ENCODE data around the gene STX16. TPM values are rescaled to one million over a fixed set of nuclear protein-coding genes. Genes with fewer than 3 reads are reported as not detected.

Gene STX16
- total and polyA plus RNA-seq, 2 of the 13 experiments (the other 11 are each of a cell fraction or from before 2014, with no cell fraction given), result 28.0 to 72.7 TPM

- Histone ChIP-seq H2AFZ (ENCODE audit: low read length) (no peak overlapping the region), H4K20me1 (ENCODE audit: insufficient read depth, low read length) (no peaks in the 10 kb centered on the region), H3K4me3 (replicated peaks in 1 of 3; ENCODE audit: insufficient read depth in 1 of 3, low read depth in 2 of 3, low read length in 3 of 3) (no peak overlapping the region), H3K36me3 (replicated peaks in 1 of 2; ENCODE audit: control insufficient read depth in 1 of 2, insufficient read depth in 2 of 2, low read length in 2 of 2) (no peaks in the 10 kb centered on the region), H3K27me3 (ENCODE audit: control insufficient read depth in 1 of 2, insufficient read depth in 2 of 2, low read length in 2 of 2) (peaks cover 32 to 80% of the 10 kb centered on the region in 2 experiments), H3K27ac (ENCODE audit: extremely low read length, insufficient read depth, low read length) (no peak overlapping the region), H3K9me3 (ENCODE audit: low read length) (no peaks in the 10 kb centered on the region), H3K4me2 (ENCODE audit: low read depth, low read length) (no peak overlapping the region), H3K9ac (ENCODE audit: insufficient read depth, low read depth, low read length) (no peak overlapping the region), H3K79me2 (ENCODE audit: insufficient read depth, low read length) (no peaks in the 10 kb centered on the region), H3K4me1 (ENCODE audit: insufficient read depth, low read length) (no peaks in the 10 kb centered on the region)
- 24% methylated on average over 19 of the region's 19 CpGs for WGBS (ENCODE audit: low lambda C conversion rate)
- FAIRE-seq, result no peak
- CTCF ChIA-PET (ENCODE audit: low intra/inter-chr PET ratio, low total read pairs), result no interaction called here
- intact Hi-C loops (cut with micrococcal nuclease; ENCODE audit: unreplicated experiment), result no loop called here
- TF ChIP-seq NFE2 (CRISPR knock-in tag; IDR thresholded peaks at IDR 0.05) (no peak), DBP (CRISPR knock-in tag; IDR thresholded peaks at IDR 0.05; ENCODE audit: not compliant biosample characterization) (no peak)
- in situ Hi-C loops (cut with HindIII; ENCODE audit: extremely low pct_ligation_motif_present, low pct_unique_long_range_greater_than_20kb), result no loop called here
- POLR2A ChIA-PET, result no interaction called here
- no peak for ATAC-seq
- BruUV-seq (replicated peaks), result no TSS peak
- no peak for DNase-seq (ENCODE audit: low spot score)
Measured at GRCh38 chr20:58604128-58604881, 46.8 kb upstream of the STX16 start.

GRCh38 chr20:58605292-58606065 is 45.6 kb upstream of the STX16 start:
- Histone ChIP-seq H3K27ac (ENCODE audit: extremely low read length, insufficient read depth, low read length) (no peak overlapping the region), H3K4me3 (replicated peaks in 1 of 3; ENCODE audit: insufficient read depth in 1 of 3, low read depth in 2 of 3, low read length in 3 of 3) (no peak overlapping the region), H3K4me1 (ENCODE audit: insufficient read depth, low read length) (no peaks in the 10 kb centered on the region), H4K20me1 (ENCODE audit: insufficient read depth, low read length) (no peaks in the 10 kb centered on the region), H3K36me3 (replicated peaks in 1 of 2; ENCODE audit: control insufficient read depth in 1 of 2, insufficient read depth in 2 of 2, low read length in 2 of 2) (no peaks in the 10 kb centered on the region), H2AFZ (ENCODE audit: low read length) (no peak overlapping the region), H3K4me2 (ENCODE audit: low read depth, low read length) (no peak overlapping the region), H3K27me3 (ENCODE audit: control insufficient read depth in 1 of 2, insufficient read depth in 2 of 2, low read length in 2 of 2) (peaks cover 36 to 87% of the 10 kb centered on the region in 2 experiments), H3K79me2 (ENCODE audit: insufficient read depth, low read length) (no peaks in the 10 kb centered on the region), H3K9me3 (ENCODE audit: low read length) (no peaks in the 10 kb centered on the region), H3K9ac (ENCODE audit: insufficient read depth, low read depth, low read length) (no peak overlapping the region)
- BruUV-seq (replicated peaks), result no TSS peak
- intact Hi-C loops (cut with micrococcal nuclease; ENCODE audit: unreplicated experiment), result no loop called here
- TF ChIP-seq HNRNPLL (IDR thresholded peaks at IDR 0.05; ENCODE audit: low read depth, low read length, poor library complexity, severe bottlenecking) (no peak), ZNF788 (CRISPR knock-in tag; IDR thresholded peaks at IDR 0.05; ENCODE audit: borderline replicate concordance) (no peak)
- WGBS (ENCODE audit: low lambda C conversion rate), result 3% methylated on average over 16 of the region's 19 CpGs
- FAIRE-seq (no peak), DNase-seq (ENCODE audit: low spot score) (no peak), ATAC-seq (no peak)
- ChIA-PET CTCF (ENCODE audit: low intra/inter-chr PET ratio, low total read pairs) (no interaction called here), POLR2A (no interaction called here)
- in situ Hi-C loops (cut with HindIII; ENCODE audit: extremely low pct_ligation_motif_present, low pct_unique_long_range_greater_than_20kb), result no loop called here
